Effector memory CD4-positive, alpha-beta T cell (primary cell): ENCODE data around the gene TAF10.

Experiments
- DNase-seq, 3 donors: peaks; one replicate each; pipeline ENCODE4 v3.0.0-alpha.2; 2020
- H3K27ac ChIP-seq: 2 replicates; pipeline ENCODE4 v1.7.0; 2013; ENCODE audit warnings: mild to moderate bottlenecking, low read length, moderate library complexity; ENCODE audit not compliant: insufficient read depth, poor library complexity, severe bottlenecking
- H3K27me3 ChIP-seq: replicated peaks from 2 replicates; pipeline ENCODE4 v1.7.0; 2013; ENCODE audit warnings: mild to moderate bottlenecking, low read length; ENCODE audit not compliant: insufficient read depth, control insufficient read depth, poor library complexity, severe bottlenecking
- H3K36me3 ChIP-seq: 2 replicates; pipeline ENCODE4 v1.7.0; 2013; ENCODE audit warnings: mild to moderate bottlenecking, low read length, moderate library complexity; ENCODE audit not compliant: control insufficient read depth, insufficient read depth
- H3K4me1 ChIP-seq: 2 replicates; pipeline ENCODE4 v1.7.0; 2013; ENCODE audit warnings: low read length, mild to moderate bottlenecking; ENCODE audit not compliant: control insufficient read depth, insufficient read depth, poor library complexity, severe bottlenecking
- H3K4me3 ChIP-seq: 2 replicates; pipeline ENCODE4 v1.7.0; 2013; ENCODE audit warnings: low read length, low read depth, mild to moderate bottlenecking; ENCODE audit not compliant: insufficient read depth, poor library complexity, severe bottlenecking
- H3K9me3 ChIP-seq: 2 replicates; pipeline ENCODE4 v1.7.0; 2013; ENCODE audit warnings: mild to moderate bottlenecking, low read length, moderate library complexity; ENCODE audit not compliant: control insufficient read depth

Gene TAF10

GRCh38 chr11:6632116-6633073 is 20.4 kb upstream of the TAF10 start:
- Histone ChIP-seq H3K27ac (no peak overlapping the region), H3K4me1 (no peaks in the 10 kb centered on the region), H3K27me3 (no peaks in the 10 kb centered on the region), H3K9me3 (no peaks in the 10 kb centered on the region), H3K36me3 (peaks cover 3% of the 10 kb centered on the region), H3K4me3 (no peak overlapping the region)
- DNase-seq: no peak

- H3K27me3 ChIP-seq: no peaks in the 10 kb centered on the region
- H3K4me1 ChIP-seq: no peaks in the 10 kb centered on the region
- H3K27ac ChIP-seq: no peak overlapping the region
- no peak overlapping the region for H3K4me3 ChIP-seq
- DNase-seq: no peak
- no peaks in the 10 kb centered on the region for H3K9me3 ChIP-seq
- peaks cover 3% of the 10 kb centered on the region for H3K36me3 ChIP-seq
Observed at GRCh38 chr11:6631361-6631890, 19.4 kb upstream of the TAF10 start.

- H3K4me1 ChIP-seq: no peaks in the 10 kb centered on the region
- no peaks in the 10 kb centered on the region for H3K27me3 ChIP-seq
- H3K36me3 ChIP-seq: peaks cover 3% of the 10 kb centered on the region
- no peaks in the 10 kb centered on the region for H3K9me3 ChIP-seq
- DNase-seq: no peak
- no peak overlapping the region for H3K4me3 ChIP-seq
- H3K27ac ChIP-seq: no peak overlapping the region
Observed at GRCh38 chr11:6630632-6631291, 18.7 kb upstream of the TAF10 start.

- Histone ChIP-seq H3K9me3 (no peaks in the 10 kb centered on the region), H3K36me3 (peaks cover 7% of the 10 kb centered on the region), H3K4me3 (no peak overlapping the region), H3K27me3 (no peaks in the 10 kb centered on the region), H3K4me1 (no peaks in the 10 kb centered on the region), H3K27ac (no peak overlapping the region)
- no peak for DNase-seq
Observed at GRCh38 chr11:6629892-6630631, 18.0 kb upstream of the TAF10 start.

GRCh38 chr11:6629573-6629891 is 17.5 kb upstream of the TAF10 start:
- H3K4me1 ChIP-seq: no peaks in the 10 kb centered on the region
- H3K4me3 ChIP-seq: no peak overlapping the region

GRCh38 chr11:6628526-6628925 is 16.5 kb upstream of the TAF10 start:
- Histone ChIP-seq H3K27ac (no peak overlapping the region), H3K9me3 (no peaks in the 10 kb centered on the region), H3K4me3 (no peak overlapping the region), H3K36me3 (peaks cover 7% of the 10 kb centered on the region), H3K27me3 (no peaks in the 10 kb centered on the region), H3K4me1 (no peaks in the 10 kb centered on the region)
- no peak for DNase-seq

More at GRCh38 chr11:6629573-6629891, 17.5 kb upstream of the TAF10 start:
- DNase-seq: no peak
- Histone ChIP-seq H3K9me3 (no peaks in the 10 kb centered on the region), H3K36me3 (peaks cover 7% of the 10 kb centered on the region), H3K27ac (no peak overlapping the region), H3K27me3 (no peaks in the 10 kb centered on the region)

- Histone ChIP-seq H3K36me3 (peaks cover 7% of the 10 kb centered on the region), H3K4me3 (no peak overlapping the region)
- DNase-seq: no peak
Observed at GRCh38 chr11:6627762-6628241, 15.8 kb upstream of the TAF10 start.

GRCh38 chr11:6626971-6627761 is 15.2 kb upstream of the TAF10 start:
- H3K9me3 ChIP-seq: no peaks in the 10 kb centered on the region
- no peak for DNase-seq
- H3K27me3 ChIP-seq: no peaks in the 10 kb centered on the region
- H3K36me3 ChIP-seq: peaks cover 5% of the 10 kb centered on the region
- H3K4me1 ChIP-seq: no peaks in the 10 kb centered on the region
- H3K27ac ChIP-seq: no peak overlapping the region
- no peak overlapping the region for H3K4me3 ChIP-seq

More at GRCh38 chr11:6627762-6628241, 15.8 kb upstream of the TAF10 start:
- Histone ChIP-seq H3K9me3 (no peaks in the 10 kb centered on the region), H3K27ac (no peak overlapping the region), H3K4me1 (no peaks in the 10 kb centered on the region), H3K27me3 (no peaks in the 10 kb centered on the region)

GRCh38 chr11:6625832-6626420 is 13.9 kb upstream of the TAF10 start:
- Histone ChIP-seq H3K4me3 (no peak overlapping the region), H3K27me3 (no peaks in the 10 kb centered on the region), H3K4me1 (no peaks in the 10 kb centered on the region), H3K27ac (no peak overlapping the region), H3K9me3 (no peaks in the 10 kb centered on the region), H3K36me3 (peaks cover 5% of the 10 kb centered on the region)
- no peak for DNase-seq
